ENCODE data around the gene COL25A1. TPM values are rescaled to one million over a fixed set of nuclear protein-coding genes. Genes with fewer than 3 reads are reported as not detected.

The COL25A1 gene
- total RNA-seq, 1 experiment from 2014 or later, result 8.8 TPM

GRCh38 chr4:109091727-109092409 is 210.6 kb downstream of the COL25A1 start:
- Histone ChIP-seq H3K9me3 (ENCODE audit: low read depth, low read length, poor library complexity, severe bottlenecking) (no peaks in the 10 kb centered on the region), H3K27ac (ENCODE audit: low read depth, low read length, poor library complexity, severe bottlenecking) (no peak overlapping the region), H3K4me1 (ENCODE audit: insufficient read depth, low read length, poor library complexity, severe bottlenecking) (no peaks in the 10 kb centered on the region), H3K4me3 (ENCODE audit: low read depth, low read length, poor library complexity, severe bottlenecking) (no peak overlapping the region), H3K27me3 (replicated peaks; ENCODE audit: insufficient read depth, low read depth, low read length, poor library complexity) (no peaks in the 10 kb centered on the region), H3K36me3 (ENCODE audit: insufficient read depth, low read length, poor library complexity, severe bottlenecking) (no peaks in the 10 kb centered on the region)
- BruUV-seq (replicated peaks), result no TSS peak
- ChIA-PET CTCF (no interaction called here), POLR2A (ENCODE audit: low non-redundant PET) (no interaction called here)
- TF ChIP-seq EZH2 (IDR thresholded peaks at IDR 0.05; ENCODE audit: borderline replicate concordance, low read depth, low read length, poor library complexity, severe bottlenecking) (no peak), CTCF (conservative IDR thresholded peaks at IDR 0.05; ENCODE audit: low read depth, low read length) (no peak)
- DNase-seq (ENCODE audit: low spot score), result no peak
- intact Hi-C loops (cut with micrococcal nuclease; ENCODE audit: unreplicated experiment), result no loop called here

- Histone ChIP-seq H3K36me3 (ENCODE audit: insufficient read depth, low read length, poor library complexity, severe bottlenecking) (no peaks in the 10 kb centered on the region), H3K4me1 (ENCODE audit: insufficient read depth, low read length, poor library complexity, severe bottlenecking) (peaks cover 17% of the 10 kb centered on the region), H3K9me3 (ENCODE audit: low read depth, low read length, poor library complexity, severe bottlenecking) (no peaks in the 10 kb centered on the region), H3K4me3 (ENCODE audit: low read depth, low read length, poor library complexity, severe bottlenecking) (no peak overlapping the region), H3K27me3 (replicated peaks; ENCODE audit: insufficient read depth, low read depth, low read length, poor library complexity) (no peaks in the 10 kb centered on the region), H3K27ac (ENCODE audit: low read depth, low read length, poor library complexity, severe bottlenecking) (no peak overlapping the region)
- BruUV-seq (replicated peaks), result no TSS peak
- no peak for TF ChIP-seq CTCF (conservative IDR thresholded peaks at IDR 0.05; ENCODE audit: low read depth, low read length)
- TF ChIP-seq EZH2 (IDR thresholded peaks at IDR 0.05; ENCODE audit: borderline replicate concordance, low read depth, low read length, poor library complexity, severe bottlenecking), result no peak
- ChIA-PET POLR2A (ENCODE audit: low non-redundant PET) (no interaction called here), CTCF (no interaction called here)
- intact Hi-C loops (cut with micrococcal nuclease; ENCODE audit: unreplicated experiment), result no loop called here
- no peak for DNase-seq (ENCODE audit: low spot score)
Observed at GRCh38 chr4:109083911-109084310, 218.5 kb downstream of the COL25A1 start.

- Histone ChIP-seq H3K4me1 (ENCODE audit: insufficient read depth, low read length, poor library complexity, severe bottlenecking) (peaks cover 22% of the 10 kb centered on the region), H3K27me3 (replicated peaks; ENCODE audit: insufficient read depth, low read depth, low read length, poor library complexity) (no peaks in the 10 kb centered on the region), H3K27ac (ENCODE audit: low read depth, low read length, poor library complexity, severe bottlenecking) (no peak overlapping the region), H3K36me3 (ENCODE audit: insufficient read depth, low read length, poor library complexity, severe bottlenecking) (no peaks in the 10 kb centered on the region), H3K4me3 (ENCODE audit: low read depth, low read length, poor library complexity, severe bottlenecking) (no peak overlapping the region), H3K9me3 (ENCODE audit: low read depth, low read length, poor library complexity, severe bottlenecking) (no peaks in the 10 kb centered on the region)
- intact Hi-C loops (cut with micrococcal nuclease; ENCODE audit: unreplicated experiment), result loop anchor here (10.0 kb wide), 2 partner anchors 135 to 215 kb away; no protein-coding TSS in a partner anchor
- no peak for TF ChIP-seq EZH2 (IDR thresholded peaks at IDR 0.05; ENCODE audit: borderline replicate concordance, low read depth, low read length, poor library complexity, severe bottlenecking)
- no TSS peak for BruUV-seq (replicated peaks)
- ChIA-PET CTCF (interaction anchor here (0.9 kb wide), 1 partner anchor 127 kb away, joined by 3 read pairs; no protein-coding TSS in a partner anchor), POLR2A (ENCODE audit: low non-redundant PET) (no interaction called here)
- peak; percentile 63 for DNase-seq (ENCODE audit: low spot score)
Observed at GRCh38 chr4:109079731-109080130, 222.7 kb downstream of the COL25A1 start.

- Histone ChIP-seq H3K9me3 (ENCODE audit: low read depth, low read length, poor library complexity, severe bottlenecking) (no peaks in the 10 kb centered on the region), H3K4me1 (ENCODE audit: insufficient read depth, low read length, poor library complexity, severe bottlenecking) (peaks cover 23% of the 10 kb centered on the region), H3K36me3 (ENCODE audit: insufficient read depth, low read length, poor library complexity, severe bottlenecking) (no peaks in the 10 kb centered on the region), H3K27me3 (replicated peaks; ENCODE audit: insufficient read depth, low read depth, low read length, poor library complexity) (no peaks in the 10 kb centered on the region), H3K27ac (ENCODE audit: low read depth, low read length, poor library complexity, severe bottlenecking) (no peak overlapping the region), H3K4me3 (ENCODE audit: low read depth, low read length, poor library complexity, severe bottlenecking) (no peak overlapping the region)
- DNase-seq (ENCODE audit: low spot score), result no peak
- POLR2A ChIA-PET (ENCODE audit: low non-redundant PET), result no interaction called here
- intact Hi-C loops (cut with micrococcal nuclease; ENCODE audit: unreplicated experiment), result loop anchor here (10.0 kb wide), 2 partner anchors 134 to 216 kb away; no protein-coding TSS in a partner anchor
- CTCF ChIA-PET, result interaction anchor here (0.9 kb wide), 1 partner anchor 128 kb away, joined by 3 read pairs; no protein-coding TSS in a partner anchor
- no TSS peak for BruUV-seq (replicated peaks)
- TF ChIP-seq EZH2 (IDR thresholded peaks at IDR 0.05; ENCODE audit: borderline replicate concordance, low read depth, low read length, poor library complexity, severe bottlenecking) (no peak), CTCF (conservative IDR thresholded peaks at IDR 0.05; ENCODE audit: low read depth, low read length) (no peak)
Observed at GRCh38 chr4:109079201-109079600, 223.3 kb downstream of the COL25A1 start.
